ENCODE results near the gene PSPH.
"Not testable (repeated sequence)": the region's sequence is repeated elsewhere in the genome, so short reads cannot be mapped to it uniquely, and the experiment has no call there.

PSPH gene

DNA sequence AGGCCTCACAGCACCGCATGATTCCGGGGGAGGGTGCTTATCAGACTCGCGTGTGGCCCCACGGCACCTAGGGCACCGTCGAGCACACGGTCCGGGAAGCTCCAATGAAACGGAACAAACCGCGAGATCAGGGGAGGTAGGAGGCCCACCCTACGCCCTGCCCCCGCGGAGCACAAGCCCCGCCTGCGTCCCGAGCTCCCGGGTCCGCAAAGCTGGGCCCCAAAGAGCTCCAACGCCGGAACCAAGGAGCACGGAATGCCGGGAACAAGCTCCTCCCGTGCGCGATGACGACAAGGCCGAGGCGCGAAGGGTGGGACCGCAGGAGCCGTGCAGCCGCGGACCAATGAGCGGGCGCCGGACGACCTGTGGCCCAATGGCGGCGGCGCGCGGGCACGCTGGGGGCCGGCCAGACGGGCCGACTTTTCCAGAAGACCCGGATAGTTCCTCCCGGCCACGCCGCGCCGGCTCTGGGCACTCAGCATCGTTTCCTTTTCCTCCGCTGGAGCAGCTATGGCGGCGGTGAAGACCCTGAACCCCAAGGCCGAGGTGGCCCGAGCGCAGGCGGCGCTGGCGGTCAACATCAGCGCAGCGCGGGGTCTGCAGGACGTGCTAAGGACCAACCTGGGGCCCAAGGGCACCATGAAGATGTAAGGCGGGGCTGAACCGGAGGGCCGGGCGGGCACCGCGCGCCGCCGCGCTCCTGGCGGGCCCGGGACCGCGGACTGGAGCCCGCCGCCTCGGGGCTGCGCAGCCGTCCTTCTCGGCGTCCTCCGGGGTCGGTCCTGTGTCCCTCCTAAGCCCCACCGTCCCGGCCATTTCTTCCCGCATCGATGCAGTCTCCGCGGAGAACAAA is at the start of gene PSPH, which contains the start of gene CCT6A:
TSS of gene PSPH (minus strand) at position 106 of the 853 bp plus-strand sequence. CDS start 30,232 bp downstream, outside the sequence.
TSS of gene CCT6A (plus strand) at position 427 of the 853 bp plus-strand sequence. CDS start at position 511, 84 bp downstream.
- peak; percentile 82 for DNase-seq (ENCODE audit: low read depth, low spot score)

DNA sequence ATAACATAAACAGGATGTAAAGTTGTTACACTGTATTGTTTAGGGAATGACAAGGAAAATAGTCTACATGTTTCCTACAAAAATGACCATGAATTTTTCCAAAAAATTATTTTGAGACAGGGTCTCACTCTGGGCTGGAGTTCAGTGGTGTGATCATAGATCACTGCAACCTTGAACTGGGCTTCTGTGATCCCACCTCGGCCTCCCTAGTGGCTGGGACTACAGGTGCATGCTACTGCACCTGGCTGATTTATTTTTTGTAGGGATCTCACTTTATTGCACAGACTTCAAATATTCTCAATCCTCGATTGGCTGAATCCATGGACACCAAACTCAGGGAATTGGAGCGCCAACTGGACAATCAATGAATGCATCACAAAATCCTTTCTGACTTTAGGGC is 48.4 kb upstream of the PSPH start:
- DNase-seq (ENCODE audit: low read depth, low spot score), result no peak

DNA sequence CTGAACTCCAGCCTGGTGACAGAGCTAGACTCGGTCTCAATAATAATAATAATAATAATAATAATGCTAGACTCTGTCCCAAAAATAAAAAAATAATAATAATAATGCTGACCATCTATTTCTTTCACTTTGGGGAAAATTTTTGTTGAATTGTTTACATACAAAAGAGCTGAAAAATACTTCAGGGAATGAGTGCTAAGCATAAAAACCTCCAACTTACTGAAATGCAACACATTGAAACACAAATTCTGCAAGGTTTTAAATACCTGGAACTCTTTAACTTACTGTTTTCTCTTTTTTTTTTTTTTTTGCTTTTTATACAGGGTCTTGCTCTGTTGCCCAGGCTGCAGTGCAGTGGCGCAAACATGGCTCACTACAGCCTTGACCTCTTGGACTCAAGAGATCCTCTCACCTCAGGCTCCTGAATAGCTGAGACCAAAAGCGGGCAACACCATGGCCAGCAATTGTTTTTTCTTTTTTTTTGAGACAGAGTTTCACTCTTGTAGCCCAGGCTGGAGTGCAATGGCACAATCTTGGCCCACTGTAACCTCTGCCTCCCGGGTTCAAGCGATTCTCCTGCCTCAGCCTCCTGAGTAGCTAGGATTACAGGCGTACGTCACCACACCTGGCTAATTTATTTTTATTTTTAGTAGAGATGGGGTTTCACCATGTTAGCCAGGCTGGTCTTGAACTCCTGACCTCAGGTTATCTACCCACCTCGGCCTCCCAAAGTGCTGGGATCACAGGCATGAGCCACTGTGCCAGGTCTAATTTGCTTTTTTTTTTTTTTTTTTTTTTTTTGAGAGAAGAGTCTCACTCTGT is 47.2 kb upstream of the PSPH start:
- DNase-seq (ENCODE audit: low read depth, low spot score), result not testable (repeated sequence)

DNA sequence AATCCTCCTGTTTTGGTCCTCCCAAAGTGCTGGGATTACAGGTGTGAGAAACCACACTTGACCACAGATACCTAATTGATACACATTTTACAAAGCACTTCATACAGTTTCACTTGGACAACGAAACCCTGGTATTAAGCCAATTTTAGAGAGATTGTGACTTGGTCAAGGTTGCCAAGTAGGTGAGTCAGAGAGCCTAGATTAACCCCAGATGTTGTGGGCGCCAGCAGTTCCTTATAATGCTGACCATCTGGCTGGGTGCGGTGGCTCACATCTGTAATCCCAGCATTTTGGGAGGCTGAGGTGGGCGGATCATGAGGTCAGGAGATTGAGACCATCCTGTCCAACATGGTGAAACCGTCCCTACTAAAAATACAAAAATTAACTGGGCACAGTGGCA is 46.5 kb upstream of the PSPH start:
- DNase-seq (ENCODE audit: low read depth, low spot score), result no peak

DNA sequence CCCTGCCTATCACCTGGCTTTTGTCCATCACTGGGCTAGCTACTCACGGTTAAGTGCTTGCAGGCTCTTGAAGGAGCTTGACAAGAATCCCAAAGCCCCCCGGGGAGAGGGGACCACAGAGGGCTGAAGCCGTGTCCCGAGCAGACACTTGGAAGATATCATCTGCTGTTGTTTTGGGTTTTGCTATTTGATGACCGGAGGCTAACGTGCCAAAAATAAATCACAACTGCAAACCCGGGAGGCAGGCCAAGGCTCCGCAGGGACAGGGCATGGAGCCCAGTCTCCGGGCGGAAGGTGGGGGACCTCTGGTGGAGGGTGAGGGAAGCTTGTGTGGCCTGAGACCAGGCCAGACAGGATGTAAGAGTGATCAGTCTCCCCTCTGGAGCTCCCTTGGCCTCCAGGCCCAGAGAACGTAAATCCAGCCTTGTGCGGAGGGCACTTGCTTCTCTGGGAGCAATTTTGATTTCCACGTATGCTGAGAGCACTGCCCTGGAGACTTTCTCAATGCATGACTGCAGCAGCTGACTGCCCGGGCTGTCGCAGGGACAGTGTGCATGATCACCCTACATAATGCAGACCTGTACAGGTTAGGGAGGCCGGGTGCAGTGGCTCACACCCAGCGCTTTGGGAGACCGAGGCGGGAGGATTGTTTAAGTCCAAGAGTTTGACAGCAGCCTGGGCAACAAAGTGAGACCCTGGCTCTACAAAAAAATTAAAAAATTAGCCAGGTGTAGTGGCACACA is 41.7 kb upstream of the PSPH start, which contains the start of gene PHKG1:
TSS of gene PHKG1 (minus strand) at position 164 of the 743 bp plus-strand sequence. CDS start 4,011 bp downstream, outside the sequence.
- DNase-seq (ENCODE audit: low read depth, low spot score), result no peak

DNA sequence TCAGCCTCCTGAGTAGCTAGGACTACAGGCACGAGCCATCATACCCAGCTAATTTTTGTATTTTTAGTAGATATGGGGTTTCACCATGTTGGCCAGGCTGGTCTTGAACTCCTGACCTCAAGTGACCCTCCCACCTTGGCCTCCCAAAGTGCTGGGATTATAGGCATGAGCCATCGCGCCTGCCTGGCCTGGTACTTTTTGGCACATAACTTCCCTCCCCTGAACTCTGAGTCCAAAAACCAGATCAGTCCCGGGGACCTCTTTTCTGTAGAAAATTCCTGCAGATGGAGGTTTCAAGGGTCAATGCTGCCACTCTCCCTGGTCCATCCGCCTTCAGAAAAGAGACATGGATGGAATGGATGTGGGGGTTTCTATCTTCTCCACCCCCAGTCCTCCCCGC is 41.1 kb upstream of the PSPH start:
- DNase-seq (ENCODE audit: low read depth, low spot score), result not testable (repeated sequence)

DNA sequence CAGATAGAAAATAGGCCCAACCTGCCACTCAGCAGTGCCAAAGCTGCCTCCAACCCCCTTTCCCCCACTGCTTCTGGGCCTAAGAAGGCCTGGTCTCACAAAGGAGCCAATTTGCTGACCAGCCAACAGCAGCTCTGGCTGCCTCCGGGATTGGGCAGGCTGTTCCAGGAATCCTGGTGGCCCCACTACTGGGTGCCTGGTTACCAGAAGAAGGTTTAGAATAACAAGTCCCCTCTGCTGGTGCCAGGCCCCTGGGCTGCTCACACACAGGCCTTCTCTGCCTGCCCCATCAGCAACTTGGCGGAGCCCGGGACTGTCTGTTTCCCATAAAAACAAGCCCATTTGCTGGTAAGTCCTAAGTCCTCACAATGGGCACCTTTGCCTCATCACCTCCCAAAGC is 40.3 kb upstream of the PSPH start:
- DNase-seq (ENCODE audit: low read depth, low spot score), result no peak

DNA sequence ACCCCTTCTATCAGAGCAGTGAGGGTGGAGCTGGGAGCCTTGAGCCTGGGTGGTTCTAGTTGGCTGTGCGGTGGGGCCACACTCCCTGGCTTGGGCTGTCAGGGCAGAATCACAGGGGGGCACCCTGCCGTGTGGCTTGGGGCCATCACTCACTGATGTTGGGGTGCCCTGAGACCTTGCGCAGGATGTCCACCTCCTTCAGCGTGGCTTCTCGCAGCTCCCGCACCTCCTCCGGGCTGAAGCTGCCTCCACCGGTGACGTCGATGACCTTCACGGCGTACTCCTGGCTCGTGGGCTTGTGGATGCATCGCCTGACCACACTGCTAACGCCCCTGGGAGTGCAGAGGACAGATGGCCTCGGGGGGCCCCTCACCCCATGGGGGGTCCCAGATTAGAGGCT is 36.2 kb upstream of the PSPH start:
- DNase-seq (ENCODE audit: low read depth, low spot score), result no peak

DNA sequence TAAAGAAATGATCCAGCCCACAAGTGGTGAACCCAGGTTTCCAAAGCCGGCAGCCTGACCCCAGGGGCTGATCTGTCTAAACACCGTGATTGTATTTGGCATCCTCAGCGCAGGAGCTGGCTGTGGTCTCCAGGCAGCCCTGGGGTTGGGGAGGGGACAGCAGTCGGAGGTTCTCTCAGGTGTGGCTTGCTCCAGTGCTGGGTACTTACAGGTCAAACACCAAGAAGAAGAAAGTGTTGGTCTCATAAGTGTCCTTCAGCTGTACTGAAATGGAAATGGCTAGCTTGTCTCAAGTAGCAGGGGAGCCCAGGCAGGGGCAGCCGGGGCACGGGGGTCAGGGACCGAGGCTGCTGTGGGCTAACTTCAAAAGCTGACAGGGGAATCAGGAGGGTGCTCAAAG is 35.5 kb upstream of the PSPH start:
- no peak for DNase-seq (ENCODE audit: low read depth, low spot score)

DNA sequence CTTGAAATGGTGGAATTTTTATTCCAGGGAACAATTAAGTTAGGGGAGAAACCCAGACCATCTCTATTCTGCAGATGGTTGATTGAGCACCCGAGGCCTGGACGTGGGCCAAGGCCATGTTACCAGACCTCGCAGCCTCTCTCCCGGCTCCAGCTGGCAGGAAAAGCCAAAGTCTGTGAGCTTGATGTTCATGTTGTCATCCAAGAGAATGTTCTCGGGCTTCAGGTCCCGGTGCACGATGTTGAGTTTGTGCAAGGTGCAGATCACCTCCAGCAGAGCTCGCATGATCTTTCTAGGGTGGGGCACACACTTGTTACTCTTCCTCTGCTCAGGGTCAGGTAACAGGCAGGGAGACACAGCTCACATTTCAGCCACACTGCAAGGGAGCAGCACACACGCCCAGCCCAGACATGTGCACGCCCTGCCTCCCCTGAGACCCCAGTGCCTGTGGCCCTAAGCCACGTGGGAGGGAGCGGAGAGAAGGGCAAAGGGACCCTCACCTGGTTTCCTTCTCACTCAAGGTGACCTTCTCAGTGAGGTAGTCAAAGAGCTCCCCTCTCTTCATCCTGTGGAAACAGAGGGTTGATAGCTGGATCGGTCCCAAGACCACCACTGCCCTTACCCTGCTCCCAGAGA is 32.0 kb upstream of the PSPH start:
- no peak for DNase-seq (ENCODE audit: low read depth, low spot score)

DNA sequence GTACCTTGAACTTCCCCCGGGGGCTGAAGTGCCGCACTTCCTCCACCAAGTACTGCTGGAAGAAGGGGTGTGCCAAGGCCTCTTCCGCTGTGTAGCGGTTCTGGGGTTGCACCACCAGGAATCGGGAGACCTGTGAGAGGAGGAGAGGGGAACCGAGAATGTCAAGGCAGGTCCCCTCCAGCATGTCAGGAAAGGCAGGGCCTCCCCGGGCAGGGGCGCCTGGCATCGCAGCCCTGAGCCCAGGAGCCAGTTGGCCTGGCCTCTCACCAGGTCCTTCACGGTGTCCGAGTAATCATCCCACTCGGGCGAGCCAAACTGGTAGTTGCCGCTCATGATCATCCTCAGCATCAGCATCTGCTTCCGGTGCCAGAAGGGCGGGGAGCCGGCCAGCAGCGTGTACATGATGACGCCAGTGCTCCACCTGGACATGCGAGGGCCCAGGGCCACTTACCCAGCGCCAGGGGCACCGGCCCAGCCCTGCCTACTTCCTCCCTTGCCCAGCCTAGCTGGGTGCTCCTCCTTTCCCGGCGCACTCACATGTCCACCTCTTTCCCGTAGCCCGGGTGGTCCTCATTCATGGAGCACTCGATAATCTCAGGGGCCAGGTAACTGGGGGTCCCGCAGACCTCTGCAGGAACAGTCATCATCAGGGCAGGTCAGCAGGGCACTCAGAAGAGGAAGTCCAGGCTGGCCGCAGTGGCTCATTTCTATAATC is 30.5 kb upstream of the PSPH start:
- DNase-seq (ENCODE audit: low read depth, low spot score), result no peak

DNA sequence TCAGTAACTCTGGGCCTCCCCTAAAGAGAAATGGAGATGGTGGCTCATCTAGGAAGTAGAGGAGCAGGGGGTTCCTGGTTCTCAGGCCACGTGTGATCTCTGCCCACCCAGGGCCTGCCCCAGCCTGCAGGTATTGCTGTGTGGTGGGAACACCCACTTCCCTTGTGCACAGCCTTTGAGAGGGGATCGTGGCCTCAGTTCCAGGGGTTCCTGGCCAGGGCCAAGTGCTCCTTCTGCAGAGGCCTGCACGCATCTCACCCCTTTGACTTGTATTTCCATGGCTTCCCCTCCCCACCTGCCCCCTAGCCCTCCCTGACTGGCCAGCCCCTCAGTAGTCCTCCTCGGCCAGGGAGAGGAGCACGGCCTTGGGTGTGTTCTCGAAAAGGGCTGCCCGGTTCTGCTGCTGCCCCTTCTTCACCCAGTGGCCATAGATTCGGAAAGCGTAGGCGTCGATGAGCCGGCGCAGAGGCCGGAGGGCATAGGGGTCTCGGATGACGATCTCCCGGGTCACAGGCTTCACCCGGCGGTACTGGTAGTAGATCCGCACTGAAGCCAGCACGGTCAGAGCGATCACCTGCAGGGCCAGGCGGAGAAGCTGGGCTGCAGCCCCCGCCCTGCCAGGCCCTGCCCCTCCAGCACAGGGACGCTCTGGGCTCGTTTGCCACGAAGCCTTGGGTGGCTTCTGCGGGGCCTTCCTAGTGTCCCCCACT is 29.6 kb upstream of the PSPH start:
- not testable (repeated sequence) for DNase-seq (ENCODE audit: low read depth, low spot score)

DNA sequence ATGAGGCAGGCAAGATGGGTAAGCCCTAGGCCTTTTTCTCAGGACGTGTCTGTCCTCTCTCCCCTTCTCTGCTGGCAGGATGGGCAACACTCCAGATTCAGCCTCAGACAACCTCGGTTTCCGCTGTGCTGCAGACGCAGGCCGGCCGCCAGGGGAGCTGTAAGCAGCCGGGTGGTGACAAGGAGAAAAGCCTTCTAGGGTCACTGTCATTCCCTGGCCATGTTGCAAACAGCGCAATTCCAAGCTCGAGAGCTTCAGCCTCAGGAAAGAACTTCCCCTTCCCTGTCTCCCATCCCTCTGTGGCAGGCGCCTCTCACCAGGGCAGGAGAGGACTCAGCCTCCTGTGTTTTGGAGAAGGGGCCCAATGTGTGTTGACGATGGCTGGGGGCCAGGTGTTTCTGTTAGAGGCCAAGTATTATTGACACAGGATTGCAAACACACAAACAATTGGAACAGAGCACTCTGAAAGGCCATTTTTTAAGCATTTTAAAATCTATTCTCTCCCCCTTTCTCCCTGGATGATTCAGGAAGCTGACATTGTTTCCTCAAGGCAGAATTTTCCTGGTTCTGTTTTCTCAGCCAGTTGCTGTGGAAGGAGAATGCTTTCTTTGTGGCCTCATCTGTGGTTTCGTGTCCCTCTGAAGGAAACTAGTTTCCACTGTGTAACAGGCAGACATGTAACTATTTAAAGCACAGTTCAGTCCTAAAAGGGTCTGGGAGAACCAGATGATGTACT is 28.4 kb upstream of the PSPH start:
- no peak for DNase-seq (ENCODE audit: low read depth, low spot score)

DNA sequence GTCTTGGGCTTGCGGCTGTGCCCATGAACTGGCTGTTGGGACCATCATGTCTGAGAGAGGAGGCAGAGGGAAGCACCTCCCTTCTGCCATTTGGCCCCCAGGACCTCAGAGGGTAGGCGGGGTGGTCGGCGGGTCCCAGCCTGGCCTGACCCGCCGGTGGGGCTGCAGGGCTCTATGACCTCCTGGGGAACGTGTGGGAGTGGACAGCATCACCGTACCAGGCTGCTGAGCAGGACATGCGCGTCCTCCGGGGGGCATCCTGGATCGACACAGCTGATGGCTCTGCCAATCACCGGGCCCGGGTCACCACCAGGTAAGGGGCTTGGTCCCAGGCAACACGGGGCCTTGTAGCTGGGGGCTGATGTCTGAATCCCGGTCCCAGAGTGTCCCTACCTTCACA is 27.0 kb upstream of the PSPH start:
- no peak for DNase-seq (ENCODE audit: low read depth, low spot score)

DNA sequence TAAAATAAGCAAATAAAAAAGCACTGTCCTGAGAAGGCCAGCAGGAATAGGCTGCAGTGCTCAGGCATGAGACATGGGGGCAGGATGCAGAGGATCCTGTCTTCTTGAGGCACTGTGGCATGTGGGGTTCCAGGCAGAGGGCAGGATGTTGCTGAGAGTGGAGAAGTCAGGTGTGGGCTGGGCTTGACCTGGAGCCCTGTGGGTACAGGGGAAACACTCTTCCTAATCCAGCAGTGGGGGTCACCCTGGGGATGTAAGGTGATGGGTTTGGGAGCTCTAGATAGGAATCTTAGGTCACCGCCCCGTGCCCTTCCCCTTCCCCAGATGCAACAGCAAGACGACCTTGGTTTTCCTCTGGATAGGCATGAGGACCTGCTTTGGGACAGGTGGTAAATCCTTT is 26.4 kb upstream of the PSPH start:
- DNase-seq (ENCODE audit: low read depth, low spot score), result no peak

DNA sequence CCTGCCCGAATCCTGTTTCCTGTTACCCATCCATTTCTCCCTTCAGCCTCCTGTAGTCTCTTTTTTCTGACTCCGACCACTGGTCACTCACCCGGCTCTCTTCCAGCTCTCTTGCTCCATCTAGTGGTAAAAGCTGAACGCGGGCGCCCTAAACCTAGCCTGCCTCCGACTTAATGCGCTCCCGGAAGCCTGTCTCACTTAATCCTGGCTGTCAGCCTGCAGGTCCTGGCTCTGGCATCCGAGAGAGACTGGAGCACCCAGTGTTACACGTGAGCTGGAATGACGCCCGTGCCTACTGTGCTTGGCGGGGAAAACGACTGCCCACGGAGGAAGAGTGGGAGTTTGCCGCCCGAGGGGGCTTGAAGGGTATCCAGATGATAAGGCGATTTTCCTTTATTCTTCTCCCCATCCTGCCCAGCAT is 23.1 kb upstream of the PSPH start:
- peak; percentile 32 for DNase-seq (ENCODE audit: low read depth, low spot score)

DNA sequence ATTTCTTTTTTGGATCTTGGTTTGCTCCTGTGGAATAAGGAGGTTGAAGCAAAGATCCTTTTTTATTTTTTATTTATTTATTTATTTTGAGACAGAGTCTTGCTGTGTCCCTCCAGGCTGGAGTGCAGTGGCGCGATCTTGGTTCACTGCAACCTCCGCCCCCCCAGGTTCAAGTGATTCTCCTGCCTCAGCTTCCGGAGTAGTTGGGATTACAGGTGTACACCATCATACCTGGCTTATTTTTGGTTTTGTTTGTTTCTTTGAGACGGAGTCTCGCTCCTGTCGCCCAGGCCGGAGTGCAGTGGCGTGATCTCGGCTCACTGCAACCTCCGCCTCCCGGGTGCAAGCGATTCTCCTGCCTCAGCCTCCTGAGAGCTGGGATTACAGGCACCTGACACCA is 15.1 kb upstream of the PSPH start:
- not testable (repeated sequence) for DNase-seq (ENCODE audit: low read depth, low spot score)

DNA sequence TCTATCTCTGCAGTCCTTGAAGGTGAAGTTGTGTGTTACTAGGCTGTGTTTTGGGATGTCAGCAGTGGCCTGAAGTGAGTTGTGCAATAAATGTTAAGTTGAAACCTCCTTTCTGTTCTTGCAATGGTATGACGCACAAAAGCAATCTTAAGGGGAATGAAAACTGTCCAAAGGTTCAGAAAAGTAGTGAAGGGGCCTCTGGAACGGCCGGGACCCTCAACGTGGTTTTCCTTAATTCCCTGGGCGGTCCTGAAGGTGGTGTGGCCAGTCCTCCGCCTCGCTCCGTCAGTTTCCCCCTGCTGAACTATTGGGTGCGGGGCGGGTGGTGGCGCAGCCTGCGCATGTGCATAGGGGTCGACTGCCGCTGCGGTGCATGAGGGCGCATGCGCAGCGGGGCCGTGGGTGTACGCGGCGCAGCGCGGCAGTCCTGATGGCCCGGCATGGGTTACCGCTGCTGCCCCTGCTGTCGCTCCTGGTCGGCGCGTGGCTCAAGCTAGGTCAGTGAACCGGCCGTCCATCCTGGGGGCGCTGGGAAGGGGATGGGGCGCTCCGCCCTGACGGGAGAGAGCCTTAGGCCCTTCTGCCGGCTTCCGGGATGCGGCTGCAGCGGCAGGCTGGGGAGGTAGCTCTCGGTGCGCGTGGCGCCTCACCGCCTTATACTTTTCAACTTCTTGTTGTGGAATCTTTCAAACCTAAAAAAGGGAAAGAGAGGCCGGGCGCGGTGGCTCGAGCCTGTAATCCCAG is 12.8 kb upstream of the PSPH start, which contains the start of gene SUMF2:
TSS of gene SUMF2 (plus strand) at position 405 of the 744 bp plus-strand sequence. CDS start at position 431, 26 bp downstream.
- DNase-seq (ENCODE audit: low read depth, low spot score), result peak; percentile 68
